ENCODE measurements around the gene KIF18A.
A peak's percentile ranks its signal among the peaks of the same experiment; 100 is the strongest.
"Not testable (repeated sequence)": the region's sequence is repeated elsewhere in the genome, so short reads cannot be mapped to it uniquely, and the experiment has no call there.

The KIF18A gene

DNA sequence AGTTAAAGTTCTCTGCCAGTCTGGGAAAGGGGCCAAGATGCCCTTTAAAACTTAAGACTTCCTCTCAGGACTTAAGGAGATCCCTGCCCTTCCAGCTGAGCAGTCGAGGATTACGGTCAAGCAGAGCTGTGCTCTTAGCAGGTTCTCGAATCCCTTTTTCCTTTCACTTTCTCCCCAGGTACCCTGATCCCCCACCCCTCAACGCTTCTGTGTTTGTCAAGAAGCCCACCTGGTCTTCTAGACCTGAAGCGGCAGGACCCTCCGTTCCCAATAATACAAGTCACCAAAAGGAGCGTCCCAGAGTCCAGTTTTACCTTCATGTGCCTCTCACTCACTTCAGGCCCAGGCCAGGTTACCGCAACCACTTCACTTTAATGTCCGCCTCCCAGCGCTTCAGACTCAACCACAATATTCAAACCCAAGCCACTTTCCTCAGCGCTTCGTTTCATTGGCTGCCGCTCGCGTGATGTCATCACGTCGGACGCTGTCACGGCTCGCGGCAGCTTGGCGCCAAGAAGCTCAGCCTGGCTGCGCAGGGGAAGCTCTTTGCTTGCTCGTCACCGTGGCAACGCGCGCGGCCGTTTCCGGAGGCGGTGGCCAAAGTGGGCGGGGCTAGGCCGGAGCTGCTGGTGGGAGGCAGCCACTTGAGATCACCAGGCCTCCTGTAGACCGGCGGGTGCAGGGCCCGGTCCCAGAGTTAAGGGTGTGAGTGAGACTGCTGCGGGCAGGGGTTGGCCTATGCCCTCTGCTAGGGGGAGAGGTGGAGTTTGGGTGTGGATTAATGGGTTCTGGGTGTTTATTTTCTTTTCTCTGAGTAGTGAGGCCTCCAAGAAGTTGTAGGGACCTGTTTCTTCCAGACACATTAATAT, at the start of gene KIF18A, which contains the start of gene METTL15:
KIF18A (minus strand) TSS at position 407 of the 869 bp plus-strand sequence. CDS start 10,209 bp downstream, outside the sequence.
METTL15 (plus strand) TSS at position 639 of the 869 bp plus-strand sequence. CDS start 4,947 bp downstream, outside the sequence.
- peak; percentile 93 for DNase-seq (ENCODE audit: low read depth)

GRCh38 chr11:28153586-28153985, 45.6 kb upstream of the KIF18A start:
- DNase-seq (ENCODE audit: low read depth) = peak; percentile 31

DNA sequence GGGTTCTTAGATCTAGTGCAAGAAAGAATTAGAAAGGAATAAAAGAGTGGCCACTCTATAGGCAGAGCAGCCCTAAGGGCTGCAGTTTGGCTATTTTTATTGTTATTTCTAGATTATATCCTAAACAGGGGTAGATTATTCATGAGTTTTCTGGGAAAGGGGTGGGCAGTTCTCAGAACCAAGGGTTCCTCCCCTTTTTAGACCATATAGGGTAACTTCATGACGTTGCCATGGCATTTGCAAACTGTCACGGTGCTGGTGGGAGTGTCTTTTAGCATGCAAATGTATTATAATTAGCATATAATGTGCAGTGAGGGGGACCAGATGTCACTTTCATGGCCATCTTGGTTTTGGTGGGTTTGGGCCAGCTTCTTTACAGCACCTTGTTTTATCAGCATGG, 44.8 kb upstream of the KIF18A start:
- DNase-seq (ENCODE audit: low read depth) = no peak

GRCh38 chr11:28146123-28146751, 38.3 kb upstream of the KIF18A start:
- peak; percentile 77 for DNase-seq (ENCODE audit: low read depth)

- DNase-seq (ENCODE audit: low read depth) = no peak
These were observed 36.9 kb upstream of the KIF18A start for GRCh38 chr11:28144808-28145207.

DNA sequence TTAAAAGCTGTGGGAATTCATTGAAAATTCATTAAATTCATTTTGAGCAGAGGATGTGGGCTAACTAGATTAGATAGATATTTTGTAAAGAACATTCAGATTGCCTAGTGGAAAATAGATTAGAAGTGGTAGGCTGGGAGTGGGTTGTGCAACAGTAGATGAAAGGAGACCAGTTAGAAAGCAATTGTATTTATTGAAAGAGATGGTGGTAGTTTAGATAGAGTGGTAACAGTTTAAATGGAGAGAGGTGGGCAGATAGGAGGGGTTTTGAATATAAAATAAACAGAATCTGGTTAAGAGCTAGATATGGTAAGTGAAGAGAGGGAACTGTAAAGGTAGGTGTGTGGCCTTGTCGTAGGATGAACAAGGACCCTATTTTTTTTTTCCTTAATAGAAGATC, 34.8 kb upstream of the KIF18A start:
- DNase-seq (ENCODE audit: low read depth) = no peak

GRCh38 chr11:28140689-28141455, 32.9 kb upstream of the KIF18A start:
- DNase-seq (ENCODE audit: low read depth) = no peak

GRCh38 chr11:28139841-28140415, 32.0 kb upstream of the KIF18A start:
- no peak for DNase-seq (ENCODE audit: low read depth)

- no peak for DNase-seq (ENCODE audit: low read depth)
These were observed 29.9 kb upstream of the KIF18A start for GRCh38 chr11:28137832-28138231.

- DNase-seq (ENCODE audit: low read depth) = no peak
These were observed 29.4 kb upstream of the KIF18A start for GRCh38 chr11:28137366-28137765.

DNA sequence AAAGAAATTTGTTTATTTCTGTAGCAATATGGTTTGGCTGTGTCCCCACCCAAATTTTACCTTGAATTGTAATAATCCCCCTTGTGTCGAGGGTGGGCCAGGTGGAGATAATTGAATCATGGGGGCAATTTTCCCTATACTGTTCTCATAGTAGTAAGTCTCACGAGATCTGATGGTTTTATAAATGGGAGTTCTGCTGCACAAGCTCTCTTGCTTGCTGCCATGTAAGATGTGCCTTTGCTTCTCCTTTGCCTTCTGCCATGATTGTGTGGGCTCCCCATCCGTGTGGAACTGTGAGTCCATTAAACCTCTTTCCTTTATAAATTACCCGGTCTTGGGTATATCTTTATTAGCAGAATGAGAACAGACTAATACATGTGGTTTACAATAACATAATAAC, 28.2 kb upstream of the KIF18A start:
- not testable (repeated sequence) for DNase-seq (ENCODE audit: low read depth)

- DNase-seq (ENCODE audit: low read depth) = no peak
These were observed 25.2 kb upstream of the KIF18A start for GRCh38 chr11:28133146-28133545.

DNA sequence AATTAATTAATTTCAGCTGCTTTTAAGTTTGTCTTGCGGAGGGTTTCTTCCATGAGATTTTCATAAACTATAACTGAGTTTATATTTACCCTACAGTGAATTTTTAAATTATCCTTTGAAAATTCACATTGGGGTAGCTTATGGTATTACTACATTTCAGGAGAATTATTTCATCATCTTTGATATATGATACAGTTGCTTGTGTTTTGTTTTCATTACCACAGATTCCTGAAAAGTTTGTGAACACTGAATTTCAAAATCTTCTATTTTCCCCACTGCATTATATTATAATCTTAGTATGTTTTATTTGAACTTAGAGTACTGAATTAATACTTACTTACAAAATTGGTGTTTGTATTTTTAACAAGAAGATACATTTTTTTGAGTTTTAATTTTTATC, 24.6 kb upstream of the KIF18A start:
- DNase-seq (ENCODE audit: low read depth) = no peak

- DNase-seq (ENCODE audit: low read depth) = no peak
These were observed 15.2 kb upstream of the KIF18A start for GRCh38 chr11:28123151-28123581.

GRCh38 chr11:28117712-28118111, 9.8 kb upstream of the KIF18A start:
- no peak for DNase-seq (ENCODE audit: low read depth)

DNA sequence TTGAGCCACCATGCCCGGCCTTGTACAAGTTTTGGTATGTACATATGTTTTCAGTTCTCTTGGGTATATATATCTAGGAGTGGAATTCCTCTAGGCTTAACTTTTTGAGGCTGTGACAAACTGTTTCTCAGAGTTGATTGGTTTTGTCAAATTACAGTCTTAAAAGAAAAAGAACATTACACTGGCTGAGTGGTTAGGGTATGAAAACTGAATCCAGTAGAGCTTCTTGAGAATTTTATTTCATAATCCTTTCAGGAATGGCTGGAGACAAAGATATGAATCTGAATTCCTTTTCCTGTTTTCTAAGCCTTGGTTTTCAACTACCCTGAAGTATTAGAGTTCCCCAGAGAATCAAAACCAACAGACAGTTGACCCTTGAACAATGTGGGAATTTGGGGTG, 6.8 kb upstream of the KIF18A start:
- DNase-seq (ENCODE audit: low read depth) = no peak

DNA sequence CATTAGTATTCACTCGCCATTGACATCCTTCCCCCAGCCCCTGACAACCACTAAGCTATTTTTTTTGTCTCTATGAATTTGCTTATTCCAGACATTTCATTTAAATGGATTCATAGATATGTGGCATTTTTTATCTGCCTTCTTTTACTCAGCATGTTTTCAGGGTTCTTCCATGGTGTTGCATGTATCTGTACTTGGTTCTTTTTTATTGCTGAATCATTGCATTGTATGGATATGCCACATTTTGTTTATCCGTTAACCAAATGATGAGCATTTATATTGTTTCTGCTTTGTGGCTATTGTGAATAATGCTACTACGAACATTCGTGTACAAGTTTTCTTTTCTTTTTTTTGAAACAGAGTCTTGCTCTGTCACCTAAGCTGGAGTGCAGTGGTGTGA, 6.2 kb upstream of the KIF18A start:
- no peak for DNase-seq (ENCODE audit: low read depth)

GRCh38 chr11:28110821-28111200, 2.9 kb upstream of the KIF18A start:
- no peak for DNase-seq (ENCODE audit: low read depth)

GRCh38 chr11:28110108-28110820, 2.3 kb upstream of the KIF18A start:
- no peak for DNase-seq (ENCODE audit: low read depth)

DNA sequence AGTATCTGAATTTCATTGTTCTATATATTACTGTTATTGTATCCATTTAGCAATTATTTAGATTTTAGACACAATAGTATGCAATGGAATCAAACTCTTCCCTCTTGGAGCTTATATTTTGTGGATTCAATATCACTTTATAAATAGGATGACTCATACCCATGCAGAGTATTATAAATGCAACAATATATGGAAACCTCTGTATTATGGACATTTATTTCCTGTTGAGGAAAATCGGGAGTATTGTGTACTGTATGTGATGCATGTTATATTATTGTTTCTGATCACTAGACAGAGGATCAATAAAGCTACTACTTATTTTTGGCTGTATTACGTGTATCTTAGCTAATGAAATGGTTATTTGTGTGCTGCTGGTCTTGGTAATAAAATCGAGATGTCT, 1.0 kb upstream of the KIF18A start:
- no peak for DNase-seq (ENCODE audit: low read depth)

DNA sequence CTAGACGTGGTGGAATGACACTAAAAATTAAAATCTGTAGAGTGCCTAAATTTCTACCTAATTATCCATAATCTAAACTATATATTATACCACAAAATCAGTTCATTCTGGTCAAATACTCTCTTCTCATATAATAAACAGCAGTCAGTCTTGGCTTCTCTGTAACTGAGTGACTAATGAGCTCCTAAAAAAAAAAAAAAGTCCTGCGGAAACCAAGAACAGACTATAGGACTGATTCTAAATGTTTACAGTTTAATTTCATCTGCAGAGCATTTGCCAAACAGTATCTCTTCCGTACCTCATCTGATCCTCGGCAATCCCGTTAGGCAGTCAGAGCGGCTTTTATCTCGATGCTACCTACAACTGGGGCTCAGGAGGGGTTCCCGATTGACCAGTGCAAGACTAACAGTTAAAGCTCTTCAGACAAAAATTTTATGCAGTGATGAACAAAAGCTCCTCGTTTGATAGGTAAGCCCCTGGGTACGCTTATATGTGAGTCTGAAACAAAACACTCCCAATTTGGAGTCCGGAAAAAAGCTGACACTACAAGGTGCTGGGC, 686 bp downstream of the KIF18A start:
- no peak for DNase-seq (ENCODE audit: low read depth)

Data from GM04503 (cell line).